Memory B cell (primary cell): ENCODE measurements around the gene PAQR7.
A peak's percentile ranks its signal among the peaks of the same experiment; 100 is the strongest.

Experiments used
- ATAC-seq: fragments of 150-1000 bp; cut with Tn5 transposase; 2 replicates; pipeline ENCODE4 v1.10.0; 2021; ENCODE audit warnings: low read depth, mild to moderate bottlenecking, moderate library complexity
- DNase-seq, 2 donors: peaks; one replicate each; pipeline ENCODE4 v3.0.0; 2022; ENCODE audit warnings: low spot score in 2 of 2
- H3K27ac Mint-ChIP-seq: one replicate; pipeline ENCODE4 v1.8.0; 2022; ENCODE audit warnings: mild to moderate bottlenecking, moderate library complexity, mixed read lengths
- H3K27me3 Mint-ChIP-seq: one replicate; pipeline ENCODE4 v1.8.0; 2022; ENCODE audit warnings: mixed read lengths
- H3K36me3 Mint-ChIP-seq: one replicate; pipeline ENCODE4 v1.8.0; 2022; ENCODE audit warnings: mild to moderate bottlenecking, mixed read lengths
- H3K4me1 Mint-ChIP-seq: one replicate; pipeline ENCODE4 v1.8.0; 2022; ENCODE audit warnings: mixed read lengths
- H3K4me3 Mint-ChIP-seq: one replicate; pipeline ENCODE4 v1.8.0; 2022; ENCODE audit warnings: mild to moderate bottlenecking, moderate library complexity, mixed read lengths
- H3K9me3 Mint-ChIP-seq: one replicate; pipeline ENCODE4 v1.8.0; 2022; ENCODE audit warnings: mixed read lengths

Gene PAQR7

GRCh38 chr1:25907601-25908000 is 32.1 kb upstream of the PAQR7 start:
- Mint-ChIP-seq H3K27ac (peak overlapping the region; percentile 76), H3K9me3 (peaks cover 1% of the 10 kb centered on the region), H3K36me3 (no peaks in the 10 kb centered on the region), H3K27me3 (no peaks in the 10 kb centered on the region), H3K4me1 (peaks cover 14% of the 10 kb centered on the region), H3K4me3 (peak overlapping the region; percentile 97)
- no peak for DNase-seq
- ATAC-seq, result no peak

GRCh38 chr1:25906644-25907300 is 31.3 kb upstream of the PAQR7 start:
- H3K27me3 Mint-ChIP-seq, result no peaks in the 10 kb centered on the region
- no peaks in the 10 kb centered on the region for H3K36me3 Mint-ChIP-seq
- ATAC-seq (no peak), DNase-seq (no peak)
- H3K27ac Mint-ChIP-seq, result peak overlapping the region; percentile 76
- H3K9me3 Mint-ChIP-seq, result peaks cover 1% of the 10 kb centered on the region
- H3K4me3 Mint-ChIP-seq, result peak overlapping the region; percentile 97
- peaks cover 14% of the 10 kb centered on the region for H3K4me1 Mint-ChIP-seq

- Mint-ChIP-seq H3K9me3 (peaks cover 1% of the 10 kb centered on the region), H3K36me3 (peaks cover 3% of the 10 kb centered on the region), H3K4me1 (peaks cover 14% of the 10 kb centered on the region), H3K4me3 (peak within 1 kb of the TSS; percentile 97), H3K27ac (peak within 1 kb of the TSS; percentile 91), H3K27me3 (no peaks in the 10 kb centered on the region)
- DNase-seq, result peak; percentile 68 to 69
- ATAC-seq, result peak; percentile 78
Measured at GRCh38 chr1:25905680-25906643, 30.5 kb upstream of the PAQR7 start, which contains the start of gene STMN1. STMN1 (minus strand) TSS chr1:25906419; CDS start chr1:25904676, 1,743 bp downstream.

- peak overlapping the region; percentile 97 for H3K4me3 Mint-ChIP-seq
- DNase-seq (peak; percentile 69 to 75), ATAC-seq (peak; percentile 67)
- peaks cover 3% of the 10 kb centered on the region for H3K36me3 Mint-ChIP-seq
- peak overlapping the region; percentile 91 for H3K27ac Mint-ChIP-seq
- H3K27me3 Mint-ChIP-seq, result no peaks in the 10 kb centered on the region
- no peaks in the 10 kb centered on the region for H3K9me3 Mint-ChIP-seq
- H3K4me1 Mint-ChIP-seq, result peaks cover 14% of the 10 kb centered on the region
Measured at GRCh38 chr1:25904943-25905679, 29.6 kb upstream of the PAQR7 start.

- Mint-ChIP-seq H3K4me3 (no peak overlapping the region), H3K27me3 (no peaks in the 10 kb centered on the region), H3K27ac (no peak overlapping the region), H3K36me3 (peaks cover 3% of the 10 kb centered on the region), H3K4me1 (peaks cover 14% of the 10 kb centered on the region), H3K9me3 (no peaks in the 10 kb centered on the region)
- no peak for ATAC-seq
- no peak for DNase-seq
Measured at GRCh38 chr1:25903986-25904385, 28.5 kb upstream of the PAQR7 start.

GRCh38 chr1:25902462-25902861 is 27.0 kb upstream of the PAQR7 start:
- no peak overlapping the region for H3K27ac Mint-ChIP-seq
- H3K4me3 Mint-ChIP-seq, result no peak overlapping the region
- DNase-seq (no peak), ATAC-seq (no peak)
- peaks cover 3% of the 10 kb centered on the region for H3K36me3 Mint-ChIP-seq
- H3K9me3 Mint-ChIP-seq, result no peaks in the 10 kb centered on the region
- peaks cover 14% of the 10 kb centered on the region for H3K4me1 Mint-ChIP-seq
- H3K27me3 Mint-ChIP-seq, result no peaks in the 10 kb centered on the region

GRCh38 chr1:25900219-25900618 is 24.7 kb upstream of the PAQR7 start:
- no peak for ATAC-seq
- DNase-seq, result no peak
- no peak overlapping the region for H3K4me3 Mint-ChIP-seq
- no peaks in the 10 kb centered on the region for H3K9me3 Mint-ChIP-seq
- peaks cover 3% of the 10 kb centered on the region for H3K36me3 Mint-ChIP-seq
- peaks cover 9% of the 10 kb centered on the region for H3K4me1 Mint-ChIP-seq
- H3K27me3 Mint-ChIP-seq, result no peaks in the 10 kb centered on the region
- H3K27ac Mint-ChIP-seq, result no peak overlapping the region

- no peaks in the 10 kb centered on the region for H3K9me3 Mint-ChIP-seq
- DNase-seq, result no peak
- ATAC-seq, result no peak
- H3K4me3 Mint-ChIP-seq, result no peak overlapping the region
- H3K27ac Mint-ChIP-seq, result no peak overlapping the region
- peaks cover 3% of the 10 kb centered on the region for H3K36me3 Mint-ChIP-seq
- no peaks in the 10 kb centered on the region for H3K27me3 Mint-ChIP-seq
- H3K4me1 Mint-ChIP-seq, result peaks cover 6% of the 10 kb centered on the region
Measured at GRCh38 chr1:25899792-25900191, 24.3 kb upstream of the PAQR7 start.

- Mint-ChIP-seq H3K4me3 (no peak overlapping the region), H3K36me3 (peaks cover 3% of the 10 kb centered on the region), H3K27ac (no peak overlapping the region), H3K9me3 (no peaks in the 10 kb centered on the region), H3K27me3 (no peaks in the 10 kb centered on the region), H3K4me1 (peaks cover 3% of the 10 kb centered on the region)
- ATAC-seq (no peak), DNase-seq (no peak)
Measured at GRCh38 chr1:25898223-25899015, 22.9 kb upstream of the PAQR7 start.

- peaks cover 3% of the 10 kb centered on the region for H3K4me1 Mint-ChIP-seq
- DNase-seq (no peak), ATAC-seq (no peak)
- H3K4me3 Mint-ChIP-seq, result no peak overlapping the region
- no peaks in the 10 kb centered on the region for H3K27me3 Mint-ChIP-seq
- H3K36me3 Mint-ChIP-seq, result peaks cover 3% of the 10 kb centered on the region
- H3K9me3 Mint-ChIP-seq, result no peaks in the 10 kb centered on the region
- H3K27ac Mint-ChIP-seq, result no peak overlapping the region
Measured at GRCh38 chr1:25897754-25898153, 22.2 kb upstream of the PAQR7 start.

- no peak overlapping the region for H3K27ac Mint-ChIP-seq
- no peak for ATAC-seq
- H3K4me1 Mint-ChIP-seq, result peaks cover 3% of the 10 kb centered on the region
- peaks cover under 1% of the 10 kb centered on the region for H3K36me3 Mint-ChIP-seq
- H3K27me3 Mint-ChIP-seq, result no peaks in the 10 kb centered on the region
- no peak for DNase-seq
- H3K4me3 Mint-ChIP-seq, result no peak overlapping the region
- no peaks in the 10 kb centered on the region for H3K9me3 Mint-ChIP-seq
Measured at GRCh38 chr1:25896266-25896665, 20.8 kb upstream of the PAQR7 start.

- no peaks in the 10 kb centered on the region for H3K36me3 Mint-ChIP-seq
- no peak overlapping the region for H3K27ac Mint-ChIP-seq
Measured at GRCh38 chr1:25895365-25895990, 20.0 kb upstream of the PAQR7 start.

GRCh38 chr1:25893116-25893515 is 17.6 kb upstream of the PAQR7 start:
- Mint-ChIP-seq H3K4me1 (peaks cover 3% of the 10 kb centered on the region), H3K36me3 (no peaks in the 10 kb centered on the region), H3K27ac (no peak overlapping the region), H3K4me3 (no peak overlapping the region), H3K9me3 (no peaks in the 10 kb centered on the region), H3K27me3 (no peaks in the 10 kb centered on the region)
- ATAC-seq (no peak), DNase-seq (no peak)

More at GRCh38 chr1:25895365-25895990, 20.0 kb upstream of the PAQR7 start:
- H3K4me3 Mint-ChIP-seq, result peak overlapping the region; percentile 12
- H3K27me3 Mint-ChIP-seq, result no peaks in the 10 kb centered on the region
- peaks cover 3% of the 10 kb centered on the region for H3K4me1 Mint-ChIP-seq
- no peaks in the 10 kb centered on the region for H3K9me3 Mint-ChIP-seq
- DNase-seq, result peak; percentile 90 to 92
- ATAC-seq, result peak; percentile 99
